CD4-positive, alpha-beta T cell treated with Interleukin-1 beta for 1 hour (primary cell): ENCODE measurements around the gene CXCL13.
A peak's percentile ranks its signal among the peaks of the same experiment; 100 is the strongest.
"Not testable (repeated sequence)": the region's sequence is repeated elsewhere in the genome, so short reads cannot be mapped to it uniquely, and the experiment has no call there.

Source experiments
- DNase-seq, 2 donors: peaks; one replicate each; pipeline ENCODE4 v3.0.0-alpha.2; 2020 to 2022

CXCL13 gene, protein sequence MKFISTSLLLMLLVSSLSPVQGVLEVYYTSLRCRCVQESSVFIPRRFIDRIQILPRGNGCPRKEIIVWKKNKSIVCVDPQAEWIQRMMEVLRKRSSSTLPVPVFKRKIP

DNA sequence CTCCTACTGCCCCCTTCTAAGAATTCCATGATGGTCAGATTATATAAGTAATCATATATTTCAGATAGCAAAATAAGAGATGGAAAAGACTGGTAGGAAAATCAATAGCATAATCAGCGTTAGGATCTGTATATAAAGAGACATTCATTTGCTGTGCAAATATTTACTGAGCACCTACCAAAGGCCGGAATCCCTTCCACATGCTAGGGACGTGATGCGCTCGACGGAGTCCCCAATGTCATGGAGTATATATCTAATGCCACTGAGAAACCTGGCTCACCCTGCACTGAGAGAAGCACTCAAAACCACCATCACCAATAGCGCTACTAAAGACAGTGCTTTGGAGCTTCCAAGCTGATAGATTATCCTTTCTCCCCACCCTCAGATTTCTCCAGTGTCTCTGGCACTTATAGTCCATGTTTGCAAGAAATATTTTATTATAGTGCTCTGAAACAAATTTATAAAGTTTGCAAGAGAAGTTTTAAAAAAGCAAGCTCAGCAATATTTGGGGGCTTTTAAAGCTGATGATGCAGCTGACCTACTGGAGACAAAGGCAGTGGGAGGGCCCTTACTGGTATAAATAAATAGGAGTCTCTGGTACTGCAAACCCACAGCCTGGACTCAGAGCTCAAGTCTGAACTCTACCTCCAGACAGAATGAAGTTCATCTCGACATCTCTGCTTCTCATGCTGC, at the start of gene CXCL13:
Gene CXCL13, plus strand, starts transcription at position 611 of the 693 bp plus-strand sequence. Its CDS starts 46 bp downstream, at position 657.
- DNase-seq, result no peak

DNA sequence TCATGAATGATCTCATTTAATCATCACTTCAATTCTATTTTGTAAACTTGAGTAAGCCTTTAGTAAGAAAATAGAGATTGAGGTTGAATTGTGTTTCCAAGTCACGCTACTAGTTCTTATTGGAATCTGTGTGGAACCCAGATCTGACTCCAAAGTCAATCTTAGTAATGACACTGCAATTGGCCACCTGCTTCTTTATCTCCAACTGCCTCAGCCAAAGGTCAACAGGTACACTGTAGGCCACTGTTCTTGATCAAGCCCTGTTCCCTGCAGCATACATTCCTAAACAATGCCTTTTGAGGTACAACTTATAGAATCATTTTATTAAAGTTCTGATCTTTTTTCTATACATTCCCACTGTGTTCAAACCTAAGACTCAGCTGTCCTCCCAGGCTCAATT, 45.5 kb upstream of the CXCL13 start:
- no peak for DNase-seq

DNA sequence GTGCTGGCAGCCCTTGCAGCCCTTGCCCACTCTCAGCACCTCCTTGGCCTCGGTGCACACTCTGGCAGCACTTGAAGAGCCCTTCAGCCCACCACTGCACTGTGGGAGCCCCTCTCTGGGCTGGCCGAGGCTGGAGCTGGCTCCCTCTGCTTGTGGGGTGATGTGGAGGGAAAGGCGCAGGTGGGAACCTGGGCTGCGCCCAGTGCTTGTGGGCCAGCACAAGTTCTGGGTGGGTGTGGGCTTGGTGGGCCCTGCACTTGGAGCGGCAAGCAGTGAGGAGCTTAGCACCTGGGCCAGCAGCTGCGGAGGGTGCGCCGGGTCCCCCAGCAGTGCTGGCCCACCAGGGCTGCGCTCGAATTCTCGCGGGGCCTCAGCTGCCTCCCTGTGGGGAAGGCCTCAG, 43.9 kb upstream of the CXCL13 start:
- DNase-seq, result not testable (repeated sequence)

DNA sequence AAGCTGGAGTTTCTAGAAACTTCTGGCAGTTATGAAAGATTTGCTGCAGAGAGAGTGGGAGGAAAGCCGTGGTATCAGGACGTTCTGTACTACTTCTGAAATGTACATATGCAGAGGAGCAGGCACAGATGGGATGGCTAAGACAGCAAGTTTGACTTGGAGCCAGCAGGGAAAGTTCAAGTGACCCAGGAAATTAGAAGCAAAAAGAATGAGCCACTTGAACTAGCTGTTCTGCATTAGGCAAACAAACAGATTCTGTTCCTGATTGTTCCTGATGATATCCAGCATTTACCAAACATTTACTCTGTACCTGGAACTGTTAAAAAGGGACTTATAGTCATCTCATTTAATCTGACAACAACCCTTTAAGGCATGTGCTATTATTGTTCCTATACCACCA, 41.4 kb upstream of the CXCL13 start:
- no peak for DNase-seq

DNA sequence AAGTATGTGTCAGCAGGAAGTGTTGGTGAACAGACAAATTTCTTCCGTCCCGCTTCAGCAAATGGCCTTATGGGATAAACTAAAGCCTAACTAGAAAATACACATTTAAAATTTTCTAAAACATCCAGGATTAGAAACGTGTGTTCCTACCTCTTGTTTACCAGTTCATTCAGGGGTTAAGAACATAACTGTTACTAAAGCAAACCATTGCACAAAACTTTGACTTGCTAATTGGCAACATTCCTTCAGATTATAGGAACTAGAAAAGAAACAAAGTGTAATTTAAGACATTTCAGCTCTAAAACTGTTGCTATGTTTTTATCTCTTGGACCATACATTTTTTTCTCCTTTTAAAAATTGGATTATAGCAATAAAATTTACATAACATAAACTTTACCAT, 39.5 kb upstream of the CXCL13 start:
- no peak for DNase-seq

DNA sequence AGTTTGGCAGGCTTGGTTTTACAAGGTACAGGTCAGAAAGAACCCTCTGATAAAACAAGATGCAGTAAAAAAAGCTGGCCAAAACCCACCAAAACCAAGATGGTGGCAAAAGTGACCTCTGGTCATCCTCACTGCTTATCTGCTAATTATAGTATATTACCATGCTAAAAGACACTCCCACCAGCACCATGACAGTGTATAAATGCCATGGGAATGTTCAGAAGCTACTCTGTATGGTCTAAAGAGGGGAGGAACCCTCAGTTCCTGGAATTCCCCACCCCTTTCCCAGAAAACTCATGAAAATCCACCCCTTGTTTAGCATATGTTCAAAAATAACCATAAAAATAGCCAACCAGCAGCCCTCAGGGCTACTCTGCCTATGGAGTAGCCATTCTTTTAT, 38.1 kb upstream of the CXCL13 start:
- DNase-seq, result no peak

DNA sequence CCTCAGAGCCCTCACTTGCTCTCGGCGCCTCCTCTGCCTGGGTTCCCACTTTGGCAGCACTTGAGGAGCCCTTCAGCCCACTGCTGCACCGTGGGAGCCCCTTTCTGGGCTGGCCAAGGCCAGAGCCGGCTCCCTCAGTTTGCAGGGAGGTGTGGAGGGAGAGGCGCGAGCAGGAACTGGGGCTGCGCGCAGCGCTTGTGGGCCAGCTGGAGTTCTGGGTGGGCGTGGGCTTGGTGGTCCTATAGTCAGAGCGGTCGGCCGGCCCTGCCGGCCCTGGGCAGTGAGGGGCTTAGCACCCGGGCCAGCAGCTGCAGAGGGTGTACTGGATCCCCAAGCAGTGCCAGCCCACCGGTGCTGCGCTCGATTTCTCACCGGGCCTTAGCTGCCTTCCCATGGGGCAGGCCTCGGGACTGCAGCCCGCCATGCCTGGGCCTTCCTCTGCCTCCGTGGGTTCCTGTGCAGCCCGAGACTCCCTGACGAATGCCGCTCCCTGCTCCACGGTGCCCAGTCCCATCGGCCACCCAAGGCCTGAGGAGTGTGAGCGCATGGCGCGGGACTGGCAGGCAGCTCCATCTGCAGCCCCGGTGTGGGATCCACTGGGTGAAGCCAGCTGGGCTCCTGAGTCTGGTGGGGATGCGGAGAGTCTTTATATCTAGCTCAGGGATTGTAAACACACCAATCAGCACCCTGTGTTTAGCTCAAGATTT, 35.0 kb upstream of the CXCL13 start:
- DNase-seq, result not testable (repeated sequence)

DNA sequence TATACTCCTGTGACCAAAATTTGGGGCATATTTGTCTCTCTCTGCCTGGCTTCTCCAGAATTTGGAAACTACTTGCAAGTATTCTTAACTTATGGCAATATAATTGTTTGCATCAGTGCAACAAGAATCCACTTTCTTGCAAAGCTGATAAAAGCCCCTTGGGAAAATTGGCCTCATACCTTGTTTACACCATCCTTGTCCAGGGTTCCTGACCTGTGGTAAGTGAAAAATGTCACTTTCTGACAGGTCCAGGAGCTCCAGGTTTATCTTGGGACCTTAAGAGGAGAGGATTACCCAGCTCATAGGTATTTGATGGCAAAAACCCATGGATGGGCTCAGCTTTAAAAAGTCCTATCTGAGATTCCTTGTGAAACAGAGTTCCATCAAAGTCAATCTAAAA, 29.3 kb upstream of the CXCL13 start:
- no peak for DNase-seq

DNA sequence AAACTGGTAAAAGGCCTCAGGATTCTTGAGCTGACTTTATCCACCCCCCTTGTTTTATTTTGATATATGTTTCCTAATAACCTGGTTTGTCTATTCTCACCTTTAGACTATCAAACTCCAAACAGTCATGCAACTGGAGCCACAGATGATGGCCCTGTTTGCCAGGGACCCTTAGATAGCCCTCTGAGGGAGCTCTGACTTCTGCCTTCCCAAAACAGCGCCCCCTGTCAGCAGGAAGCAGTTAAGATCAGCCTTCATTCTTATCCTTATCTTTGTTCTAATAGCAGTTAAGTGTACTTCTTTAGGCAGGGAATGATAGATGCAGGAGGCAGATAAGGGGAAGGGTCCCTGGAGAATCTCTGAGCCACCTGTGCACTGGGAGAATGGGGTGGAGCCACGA, 27.5 kb upstream of the CXCL13 start:
- no peak for DNase-seq

DNA sequence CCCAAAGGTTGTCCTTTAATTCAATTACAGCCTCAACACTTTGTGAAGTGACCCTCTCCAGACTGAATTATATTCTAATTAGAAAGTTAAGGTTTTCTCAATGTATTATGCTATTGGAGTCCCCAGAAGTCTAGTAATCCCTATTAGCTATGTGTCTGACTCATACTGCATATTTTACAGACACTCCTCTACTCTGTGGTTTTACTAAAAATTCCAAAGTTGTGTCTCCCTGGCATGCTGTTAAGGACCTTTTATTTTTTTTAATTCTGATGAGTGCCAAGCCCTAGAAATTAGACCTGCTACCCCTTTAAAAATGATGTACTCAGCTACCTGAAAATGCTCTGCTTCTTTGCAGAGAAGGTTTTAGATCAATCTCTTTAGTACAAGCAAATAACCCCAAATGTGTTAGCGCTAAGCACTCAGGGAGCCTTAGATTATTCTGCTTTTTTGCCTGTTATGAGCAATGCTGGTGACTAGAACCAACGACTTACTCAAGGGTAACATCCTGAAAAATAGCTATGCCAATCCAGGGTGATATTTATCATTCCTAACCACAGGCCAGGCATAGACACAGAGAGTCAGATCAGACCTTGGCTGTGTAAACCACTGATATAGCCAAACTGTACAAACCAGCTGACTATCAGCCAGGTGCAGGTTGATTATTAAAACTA, 26.1 kb upstream of the CXCL13 start:
- no peak for DNase-seq

DNA sequence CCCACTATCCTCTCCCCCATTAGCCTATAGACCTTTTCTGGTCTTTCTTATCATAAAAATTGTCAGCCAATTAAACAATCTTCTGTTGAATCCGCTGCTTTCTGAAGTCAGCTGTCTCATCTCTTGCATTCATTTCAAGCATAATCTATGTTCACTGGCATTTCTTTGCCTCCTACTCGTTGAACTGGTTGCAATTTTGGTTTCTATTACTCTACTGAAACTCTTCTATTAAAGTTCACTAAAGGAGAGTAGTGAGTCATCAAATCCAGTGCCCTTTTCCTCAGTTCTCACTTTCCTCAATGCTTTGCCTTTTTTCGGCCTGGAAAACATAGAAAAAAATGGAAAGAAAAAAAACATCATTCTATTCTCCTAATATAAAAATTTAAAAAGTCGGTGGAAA, 23.9 kb upstream of the CXCL13 start:
- DNase-seq, result no peak

DNA sequence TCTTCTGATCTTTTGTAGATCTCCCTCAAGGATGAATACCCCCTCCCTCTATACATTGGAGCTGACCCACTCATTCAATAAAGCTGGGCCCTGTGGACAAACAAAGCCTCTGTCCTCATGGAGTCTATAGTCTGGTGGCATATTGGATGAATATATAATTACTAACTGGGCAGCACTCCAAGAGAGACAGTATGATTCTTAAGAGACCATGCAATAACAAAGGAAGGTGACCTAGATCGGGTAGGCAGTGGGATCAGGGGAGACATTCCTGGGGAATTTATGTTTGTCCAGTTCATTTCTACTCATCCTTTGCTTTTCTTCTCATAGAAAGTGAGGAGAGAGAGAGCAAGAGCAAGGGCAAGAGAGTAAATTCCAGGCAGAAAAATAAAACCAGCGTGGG, 23.5 kb upstream of the CXCL13 start:
- DNase-seq, result no peak

DNA sequence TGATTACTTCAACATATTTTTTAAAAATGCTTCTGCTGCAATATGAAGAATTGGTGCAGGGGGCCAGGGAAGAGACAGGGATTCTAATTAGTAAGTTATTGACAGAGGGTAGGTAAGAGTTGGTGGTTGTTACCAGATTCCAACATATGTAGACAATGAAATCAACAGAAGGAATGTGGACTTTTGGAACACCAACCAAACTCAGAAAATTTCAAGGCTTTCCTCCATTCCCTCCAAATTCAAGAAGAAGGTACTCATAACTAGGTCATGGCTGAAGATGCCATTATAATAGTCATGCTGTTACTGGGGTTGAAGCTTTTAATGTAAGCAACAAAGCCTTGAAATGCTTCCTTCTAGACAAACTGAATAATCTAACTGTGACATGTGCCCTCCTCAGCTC, 22.9 kb upstream of the CXCL13 start:
- DNase-seq, result no peak

DNA sequence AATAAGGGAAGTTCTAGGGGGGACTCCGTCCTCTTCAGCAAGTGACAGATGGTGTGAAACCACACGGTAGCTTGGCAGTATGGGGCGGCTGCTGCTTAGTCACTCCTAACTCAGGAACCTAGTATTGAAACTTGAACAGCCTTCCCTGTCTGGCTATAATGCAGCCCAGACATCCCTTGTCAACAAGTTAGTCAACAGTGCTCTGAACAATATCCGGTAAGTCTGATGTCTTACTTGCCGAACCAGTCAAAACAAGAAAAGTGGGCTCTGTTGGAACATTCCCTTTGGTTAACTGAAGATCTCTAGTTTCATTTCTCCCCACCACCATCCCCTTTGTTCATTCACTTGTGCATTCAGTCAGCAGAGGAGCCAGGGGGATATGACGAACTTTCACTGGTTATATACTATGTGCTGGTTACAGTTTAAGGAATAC, 18.7 kb upstream of the CXCL13 start:
- DNase-seq, result peak; percentile 40 to 42

DNA sequence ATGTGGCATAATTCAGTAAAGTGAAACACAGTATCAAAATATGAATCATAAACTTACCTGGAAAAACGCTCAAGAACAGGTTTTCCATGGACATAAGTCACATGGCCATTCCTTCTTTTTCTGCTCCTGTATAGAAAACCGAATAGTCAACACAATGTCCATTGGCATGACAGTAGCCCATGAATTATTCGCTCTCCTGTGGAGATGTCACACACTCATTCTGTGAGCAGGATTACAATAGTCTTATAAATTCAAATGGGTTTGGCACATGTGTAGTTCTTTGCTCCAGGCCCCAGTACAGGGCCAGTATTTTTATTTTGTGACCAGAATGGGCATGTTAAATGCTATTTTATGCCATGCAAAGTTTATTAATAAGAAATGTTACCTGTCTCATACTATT, 15.1 kb upstream of the CXCL13 start:
- DNase-seq, result no peak

DNA sequence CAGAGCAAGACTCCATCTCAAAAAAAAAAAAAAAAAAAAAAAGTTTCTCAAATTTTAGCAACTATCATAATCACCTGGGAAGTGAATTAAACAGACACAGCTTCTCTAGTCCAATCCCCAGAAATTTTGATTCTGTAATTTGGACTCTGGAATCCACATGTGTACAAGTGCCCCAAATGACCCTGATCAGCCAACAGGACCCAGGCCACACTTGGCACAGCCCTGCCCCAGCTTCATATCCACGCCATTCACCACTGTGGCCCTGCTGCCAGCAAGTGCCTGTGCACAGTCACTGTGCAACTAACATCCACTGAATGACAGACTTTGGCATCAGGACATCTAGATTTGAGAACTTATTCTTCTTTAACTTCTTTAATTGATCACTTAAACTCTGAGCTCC, 14.1 kb upstream of the CXCL13 start:
- no peak for DNase-seq

DNA sequence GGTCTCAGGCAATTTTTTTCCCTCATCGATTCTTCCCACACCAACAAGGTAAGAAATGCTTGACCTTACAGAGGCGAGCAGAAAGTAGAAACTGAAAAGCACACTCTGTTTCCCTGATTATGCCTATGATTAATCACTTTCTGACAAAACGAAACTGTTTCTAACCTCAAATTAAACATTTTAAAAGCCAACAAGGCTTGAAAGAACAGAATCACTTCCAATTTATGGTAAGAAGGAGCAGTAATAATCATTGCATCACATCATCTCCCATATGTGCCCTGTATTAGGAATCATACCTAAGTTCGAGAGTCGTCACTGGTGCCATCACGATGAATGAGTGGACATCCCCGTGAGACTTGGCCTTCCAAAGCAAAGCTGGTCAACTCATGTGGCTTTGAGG, 12.5 kb upstream of the CXCL13 start:
- DNase-seq, result no peak

DNA sequence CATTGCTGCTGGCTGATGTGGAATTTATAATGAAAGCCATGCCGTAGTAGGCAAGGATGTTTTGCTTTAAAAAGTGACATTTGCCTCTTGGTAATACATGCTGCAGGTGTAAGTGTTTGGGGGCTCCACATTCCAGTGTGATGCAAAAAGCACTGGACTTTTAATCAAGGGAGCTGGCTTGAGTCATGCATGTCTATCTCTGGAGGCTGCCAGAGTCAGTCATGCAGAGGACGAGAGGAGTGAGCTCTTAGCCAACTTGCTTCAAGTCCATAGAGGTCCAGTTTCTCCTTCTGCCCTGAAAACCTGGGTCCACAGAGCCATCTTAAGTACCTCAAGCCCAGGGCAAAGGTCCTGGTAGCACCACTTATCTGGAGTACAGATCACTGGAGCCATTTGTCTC, 11.6 kb upstream of the CXCL13 start:
- DNase-seq, result no peak

DNA sequence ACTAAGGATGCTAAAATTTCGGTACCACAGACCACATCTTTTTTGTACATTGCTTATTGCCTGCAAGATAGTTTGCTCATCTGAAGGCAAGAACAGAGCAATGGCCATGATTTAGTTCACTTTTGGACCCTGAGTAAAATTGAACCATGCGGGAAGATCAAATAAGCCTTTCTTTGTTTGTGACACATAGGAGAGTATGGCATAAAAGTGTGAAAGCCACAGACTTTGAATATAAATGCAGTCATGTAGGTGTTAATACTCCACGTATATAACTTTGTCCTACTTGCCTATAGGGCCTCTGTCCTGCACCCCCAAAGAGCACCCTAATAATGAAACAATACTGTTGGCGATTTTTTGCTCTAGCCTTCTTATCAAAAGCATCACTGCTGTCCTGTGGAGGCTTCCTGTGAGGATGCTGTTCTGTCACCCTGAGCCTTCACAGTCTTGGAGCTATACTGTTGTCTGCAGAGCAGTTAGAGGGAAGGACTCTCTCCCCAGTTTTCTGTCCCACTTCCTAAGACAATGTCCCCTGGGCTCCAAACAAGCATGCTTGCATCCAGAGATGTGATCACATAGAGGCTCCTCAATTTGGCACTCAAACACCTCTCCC, 10.2 kb upstream of the CXCL13 start:
- no peak for DNase-seq

DNA sequence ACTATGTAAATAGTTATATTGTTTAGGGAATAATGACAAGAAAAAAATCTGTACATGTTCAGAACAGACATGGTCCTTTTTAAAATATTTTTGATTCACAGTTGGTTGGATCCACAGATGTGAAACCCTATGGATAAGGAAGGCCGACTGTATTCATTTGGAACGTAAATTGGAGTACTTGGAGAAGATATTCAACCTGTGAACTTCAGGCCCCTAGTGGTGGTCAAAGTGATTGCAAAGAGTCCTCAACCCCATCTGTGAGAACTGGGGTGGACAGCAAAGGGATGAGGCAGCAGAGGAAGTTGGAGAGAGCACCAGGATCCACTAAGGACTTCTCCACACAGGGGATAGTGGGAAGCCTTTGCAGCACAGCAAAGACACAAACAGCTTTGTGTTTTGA, 6.2 kb upstream of the CXCL13 start:
- DNase-seq, result no peak

DNA sequence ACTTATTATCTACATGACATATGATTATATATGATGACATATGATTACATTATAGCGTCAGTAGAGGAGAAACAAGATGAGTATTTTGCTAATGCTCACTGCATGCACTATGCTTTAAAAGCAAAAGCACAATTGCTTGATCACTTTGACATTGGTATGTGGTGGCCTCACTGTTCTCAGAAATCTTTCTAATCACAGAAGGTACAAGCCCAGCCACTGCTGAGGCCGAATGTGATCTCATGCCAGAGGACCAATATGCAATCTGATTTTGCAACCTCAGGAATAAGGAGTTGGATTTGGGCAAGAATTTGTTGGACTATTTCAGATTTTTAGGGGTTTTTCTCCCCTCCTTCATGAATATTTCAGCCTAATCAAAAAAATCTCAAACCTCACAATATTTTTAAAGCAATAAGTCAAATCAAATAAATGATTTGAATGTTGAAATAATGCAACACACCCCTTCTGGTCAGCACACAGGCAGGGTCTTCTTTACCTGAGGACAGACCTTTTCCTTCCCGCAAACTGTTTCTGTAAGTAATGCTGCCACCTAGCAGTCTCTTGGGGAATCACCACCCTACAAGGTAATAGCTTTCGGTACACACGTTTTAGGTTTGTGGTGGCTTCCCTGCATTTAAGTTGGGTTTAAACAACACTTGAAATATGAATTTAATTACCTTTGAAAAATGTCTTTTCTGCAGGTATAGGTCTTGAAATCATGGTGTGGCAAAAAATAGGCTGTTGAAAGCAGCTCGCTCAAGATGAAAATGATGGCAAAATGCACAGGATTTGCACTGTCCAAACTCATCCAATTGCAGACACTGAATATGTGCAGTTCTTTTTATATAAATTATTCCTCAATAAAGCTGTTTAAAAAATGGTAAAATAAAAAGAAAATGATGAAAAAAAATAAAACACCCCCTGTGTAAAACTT, 4.8 kb upstream of the CXCL13 start:
- DNase-seq, result peak in 1 of 2 donors; percentile 31

DNA sequence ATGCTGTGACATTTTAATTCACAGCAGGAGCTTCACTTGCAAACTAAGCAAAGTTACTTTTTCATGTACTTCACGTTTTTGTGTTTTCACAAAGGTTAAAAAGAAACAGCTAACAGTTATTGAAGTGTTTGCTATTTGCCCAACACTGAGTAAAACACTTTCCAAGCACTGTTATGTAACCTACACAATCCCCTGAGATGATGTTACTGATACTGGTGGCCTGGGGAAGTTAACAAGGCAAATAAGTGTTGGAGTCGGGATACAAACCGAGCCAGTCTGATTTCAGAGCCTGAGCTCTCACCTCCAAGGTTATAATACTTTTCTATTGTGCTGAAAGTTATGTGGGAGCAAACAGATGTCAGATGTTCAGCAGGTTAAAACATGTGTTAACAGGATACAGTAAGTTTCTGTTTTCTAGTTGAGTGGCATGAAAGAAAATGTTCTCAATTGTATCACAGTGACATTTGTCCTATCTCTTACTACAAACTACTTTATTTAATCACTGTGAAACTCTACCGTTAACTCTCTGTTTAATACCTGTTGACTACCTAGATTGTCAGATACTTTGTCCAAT, 3.9 kb upstream of the CXCL13 start:
- DNase-seq, result no peak
